Psoas muscle (tissue), 8 donors: ENCODE data around the gene SEMA3B. TPM values are rescaled to one million over a fixed set of nuclear protein-coding genes. Genes with fewer than 3 reads are reported as not detected.

Source experiments
- ATAC-seq, 4 donors: fragments of 200-7000 bp; cut with Tn5 transposase; one replicate each; pipeline ENCODE4 v1.9.1; 2020; ENCODE audit warnings: moderate library complexity in 3 of 4, mild to moderate bottlenecking in 2 of 4
- DNase-seq, 2 donors: peaks; one replicate each; pipeline ENCODE4 v3.0.0-alpha.2; 2020
- H3K27ac ChIP-seq: fragments of 200-600 bp; one replicate; pipeline ENCODE4 v1.8.0; 2022
- H3K27me3 ChIP-seq, 3 donors: fragments of 200-600 bp in 1 of 3; one replicate each; pipeline versions ENCODE4 v1.6.1 to v1.8.0; 2013 to 2022; ENCODE audit warnings: low read length in 2 of 3, mild to moderate bottlenecking in 2 of 3, moderate library complexity in 1 of 3; ENCODE audit not compliant: insufficient read depth in 3 of 3
- H3K36me3 ChIP-seq, 2 donors: fragments of 200-600 bp in 1 of 2; one replicate each; pipeline versions ENCODE4 v1.6.1 to v1.8.0; 2013 to 2022; ENCODE audit warnings: low read depth in 1 of 2, mild to moderate bottlenecking in 1 of 2, moderate library complexity in 1 of 2; ENCODE audit not compliant: insufficient read depth in 1 of 2
- H3K4me1 ChIP-seq: fragments of 200-600 bp; one replicate; pipeline ENCODE4 v1.8.0; 2022
- H3K4me3 ChIP-seq: fragments of 200-600 bp; one replicate; pipeline ENCODE4 v1.8.0; 2022; ENCODE audit warnings: mild to moderate bottlenecking
- H3K9me3 ChIP-seq: fragments of 200-600 bp; one replicate; pipeline ENCODE4 v1.8.0; 2022
- WGBS, 3 donors: extraction: QIAGEN DNeasy Blood & Tissue Kit; methylation state at CpG; one replicate each; pipeline versions ENCODE4 v1.1.6 to v1.1.7; 2013; 5-methylcytosine and 5-hydroxymethylcytosine counted together
- intact Hi-C, 2 donors: fragments of 100-400 bp; cut with DNase I; formaldehyde crosslinking; loops; one replicate each; pipeline versions ENCODE4 v1.11.0 to v1.14.2; 2022
- polyA plus RNA-seq, 3 donors: library from polyadenylated mRNA; stranded (reverse); fragments of 200-250 nt; gene quantifications; one replicate each; pipeline ENCODE4 v1.2.3, GENCODE V29; 2013
- total RNA-seq, 4 donors: library from RNA; stranded (reverse); fragmentation: NEBNext Ultra II Directional in 2 of 4; extraction: Animal tissue kit (Norgen Biotek cat#: 25700) in 2 of 4; gene quantifications; one replicate each; pipeline versions ENCODE4 v1.2.1 to v1.2.4, GENCODE V29; 2021 to 2023
- TF ChIP-seq, protein P1 (sequence below): fragments of 200-600 bp; IDR thresholded peaks from one replicate; pipeline ENCODE4 v1.8.0; 2022; ENCODE audit warnings: antibody characterized with exemption
- donor health status: healthy with polysubstance abuse.
- donor health status: DM: no; HTN: no; CAD: no; lungs with moderate emphysema.
- donor health status: Bipolar disorder and iron deficiency.
- donor health status: healthy.
- donor health status: DM: yes; HTN: yes; CAD: no.
- donor health status: DM: no; HTN: no; CAD: no.
- donor health status: DM: no; HTN: no; CAD: no.
- donor health status: DM: yes; HTN: yes; CAD: no.

SEMA3B gene
- total and polyA plus RNA-seq, 7 donors, result 2.1 to 6.8 (median 3.4) TPM

GRCh38 chr3:50327129-50327528 lies 58.2 kb downstream of the SEMA3B start:
- Histone ChIP-seq H3K27me3 (no peaks in the 10 kb centered on the region), H3K9me3 (no peaks in the 10 kb centered on the region), H3K36me3 (peaks cover 3 to 55% of the 10 kb centered on the region in 2 donors), H3K4me3 (peak overlapping the region; percentile 100), H3K4me1 (peaks cover 29% of the 10 kb centered on the region), H3K27ac (peak overlapping the region; percentile 95)
- TF ChIP-seq, protein P1, sequence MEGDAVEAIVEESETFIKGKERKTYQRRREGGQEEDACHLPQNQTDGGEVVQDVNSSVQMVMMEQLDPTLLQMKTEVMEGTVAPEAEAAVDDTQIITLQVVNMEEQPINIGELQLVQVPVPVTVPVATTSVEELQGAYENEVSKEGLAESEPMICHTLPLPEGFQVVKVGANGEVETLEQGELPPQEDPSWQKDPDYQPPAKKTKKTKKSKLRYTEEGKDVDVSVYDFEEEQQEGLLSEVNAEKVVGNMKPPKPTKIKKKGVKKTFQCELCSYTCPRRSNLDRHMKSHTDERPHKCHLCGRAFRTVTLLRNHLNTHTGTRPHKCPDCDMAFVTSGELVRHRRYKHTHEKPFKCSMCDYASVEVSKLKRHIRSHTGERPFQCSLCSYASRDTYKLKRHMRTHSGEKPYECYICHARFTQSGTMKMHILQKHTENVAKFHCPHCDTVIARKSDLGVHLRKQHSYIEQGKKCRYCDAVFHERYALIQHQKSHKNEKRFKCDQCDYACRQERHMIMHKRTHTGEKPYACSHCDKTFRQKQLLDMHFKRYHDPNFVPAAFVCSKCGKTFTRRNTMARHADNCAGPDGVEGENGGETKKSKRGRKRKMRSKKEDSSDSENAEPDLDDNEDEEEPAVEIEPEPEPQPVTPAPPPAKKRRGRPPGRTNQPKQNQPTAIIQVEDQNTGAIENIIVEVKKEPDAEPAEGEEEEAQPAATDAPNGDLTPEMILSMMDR, result no peak
- ATAC-seq (no peak), DNase-seq (peak in 1 of 2 donors; percentile 10)
- intact Hi-C loops, result loop anchor here in 1 of 2 donors (5.0 kb wide), 1 partner anchor 65 kb away; no protein-coding TSS in a partner anchor
- WGBS, 3 donors, result 52 to 63% (median 56%) methylated on average over 4 of the region's 4 CpGs

Other genes with a start within 250 kb of the SEMA3B start
- gene RBM5, start 180.2 kb upstream of the SEMA3B start, total RNA-seq, result 10 to 100 TPM; 35.6 to 61.4 (median 55.2) TPM
- 10 to 100 TPM; 30.7 to 35.0 (median 31.1) TPM for gene RBM5, start 180.2 kb upstream of the SEMA3B start, polyA plus RNA-seq
- gene SEMA3F, start 113.8 kb upstream of the SEMA3B start, total RNA-seq, result 10 to 100 TPM in 3 of 4 donors, 1 to 10 TPM in 1; 7.0 to 13.7 (median 12.3) TPM
- 1 to 10 TPM; 4.7 to 7.6 (median 6.8) TPM for gene SEMA3F, start 113.8 kb upstream of the SEMA3B start, polyA plus RNA-seq
- not detected for gene GNAT1, start 77.5 kb upstream of the SEMA3B start, total RNA-seq
- gene GNAT1, start 77.5 kb upstream of the SEMA3B start, polyA plus RNA-seq, result not detected
- gene SLC38A3, start 63.9 kb upstream of the SEMA3B start, total RNA-seq, result 10 to 100 TPM in 1 of 4 donors, 1 to 10 TPM in 3; 1.7 to 12.7 (median 5.4) TPM
- gene SLC38A3, start 63.9 kb upstream of the SEMA3B start, polyA plus RNA-seq, result 1 to 10 TPM in 2 of 3 donors, under 1 TPM in 1; 0.12 to 4.5 (median 1.3) TPM
- gene GNAI2, start 32.9 kb upstream of the SEMA3B start, total RNA-seq, result 10 to 100 TPM; 55.5 to 93.9 (median 74.8) TPM
- 10 to 100 TPM; 39.4 to 57.6 (median 50.7) TPM for gene GNAI2, start 32.9 kb upstream of the SEMA3B start, polyA plus RNA-seq
- gene LSMEM2, start 9.9 kb downstream of the SEMA3B start, total RNA-seq, result 10 to 100 TPM in 1 of 4 donors, 1 to 10 TPM in 2, under 1 TPM in 1; 0.84 to 13.1 (median 1.1) TPM
- gene LSMEM2, start 9.9 kb downstream of the SEMA3B start, polyA plus RNA-seq, result 1 to 10 TPM in 1 of 3 donors, under 1 TPM in 2; 0.61 to 1.6 (median 0.66) TPM
- gene IFRD2, start 23.3 kb downstream of the SEMA3B start, total RNA-seq, result 100 to 1,000 TPM in 3 of 4 donors, 10 to 100 TPM in 1; 77.2 to 145 (median 119) TPM
- 100 to 1,000 TPM; 129 to 175 (median 151) TPM for gene IFRD2, start 23.3 kb downstream of the SEMA3B start, polyA plus RNA-seq
- 1 to 10 TPM in 1 of 4 donors, under 1 TPM in 3; 0.28 to 2.1 (median 0.65) TPM for gene HYAL3, start 30.3 kb downstream of the SEMA3B start, total RNA-seq
- gene HYAL3, start 30.3 kb downstream of the SEMA3B start, polyA plus RNA-seq, result 1 to 10 TPM in 2 of 3 donors, under 1 TPM in 1; 0.23 to 3.4 (median 1.2) TPM
- 1 to 10 TPM; 7.9 to 9.7 (median 8.3) TPM for gene NAA80, start 30.3 kb downstream of the SEMA3B start, total RNA-seq
- gene NAA80, start 30.3 kb downstream of the SEMA3B start, polyA plus RNA-seq, result 10 to 100 TPM in 1 of 3 donors, 1 to 10 TPM in 2; 6.8 to 12.8 (median 10.0) TPM
- 10 to 100 TPM in 3 of 4 donors, 1 to 10 TPM in 1; 8.5 to 20.8 (median 13.7) TPM for gene HYAL1, start 34.4 kb downstream of the SEMA3B start, total RNA-seq
- 10 to 100 TPM in 2 of 3 donors, 1 to 10 TPM in 1; 9.5 to 15.1 (median 13.8) TPM for gene HYAL1, start 34.4 kb downstream of the SEMA3B start, polyA plus RNA-seq
- 10 to 100 TPM; 20.6 to 42.8 (median 25.6) TPM for gene HYAL2, start 53.6 kb downstream of the SEMA3B start, total RNA-seq
- gene HYAL2, start 53.6 kb downstream of the SEMA3B start, polyA plus RNA-seq, result 10 to 100 TPM; 25.3 to 61.7 (median 41.8) TPM
- 10 to 100 TPM; 31.5 to 43.6 (median 33.7) TPM for gene TUSC2, start 59.1 kb downstream of the SEMA3B start, total RNA-seq
- 100 to 1,000 TPM in 1 of 3 donors, 10 to 100 TPM in 2; 38.0 to 100 (median 84.9) TPM for gene TUSC2, start 59.1 kb downstream of the SEMA3B start, polyA plus RNA-seq
- 10 to 100 TPM; 10.1 to 24.2 (median 14.9) TPM for gene RASSF1, start 71.7 kb downstream of the SEMA3B start, total RNA-seq
- gene RASSF1, start 71.7 kb downstream of the SEMA3B start, polyA plus RNA-seq, result 10 to 100 TPM; 33.3 to 84.5 (median 37.9) TPM
- gene ZMYND10, start 76.6 kb downstream of the SEMA3B start, total RNA-seq, result under 1 TPM; 0.24 to 0.99 (median 0.57) TPM
- gene ZMYND10, start 76.6 kb downstream of the SEMA3B start, polyA plus RNA-seq, result under 1 TPM; 0.23 to 0.99 (median 0.51) TPM
- gene NPRL2, start 81.6 kb downstream of the SEMA3B start, total RNA-seq, result 10 to 100 TPM; 16.1 to 29.5 (median 19.6) TPM
- 10 to 100 TPM; 21.5 to 36.6 (median 21.7) TPM for gene NPRL2, start 81.6 kb downstream of the SEMA3B start, polyA plus RNA-seq
- 1 to 10 TPM; 5.7 to 9.2 (median 7.0) TPM for gene CYB561D2, start 81.7 kb downstream of the SEMA3B start, total RNA-seq
- gene CYB561D2, start 81.7 kb downstream of the SEMA3B start, polyA plus RNA-seq, result 10 to 100 TPM; 14.7 to 34.8 (median 17.5) TPM
- gene TMEM115, start 90.4 kb downstream of the SEMA3B start, total RNA-seq, result 10 to 100 TPM; 20.4 to 29.1 (median 23.2) TPM
- gene TMEM115, start 90.4 kb downstream of the SEMA3B start, polyA plus RNA-seq, result 10 to 100 TPM; 29.7 to 49.6 (median 42.7) TPM
- gene CACNA2D2, start 234.5 kb downstream of the SEMA3B start, total RNA-seq, result 1 to 10 TPM in 2 of 4 donors, under 1 TPM in 2; 0.56 to 1.6 (median 1.2) TPM
- gene CACNA2D2, start 234.5 kb downstream of the SEMA3B start, polyA plus RNA-seq, result under 1 TPM; 0.14 to 0.83 (median 0.77) TPM